Trophoblast cell (in vitro differentiated cells and primary cell): Measurements from ENCODE around the gene EXOC7.

Experiments used
- DNase-seq, 2 donors: peaks; one replicate each; pipeline ENCODE4 v3.0.0-alpha.2; 2016
- H2AFZ ChIP-seq: 2 replicates; pipeline ENCODE4 v1.6.1; 2013; ENCODE audit warnings: low read length, moderate library complexity, mild to moderate bottlenecking; ENCODE audit not compliant: insufficient read depth, poor library complexity
- H2AK5ac ChIP-seq: 2 replicates; pipeline ENCODE4 v1.6.1; 2013; ENCODE audit warnings: mild to moderate bottlenecking, low read length
- H2BK120ac ChIP-seq: 2 replicates; pipeline ENCODE4 v1.6.1; 2013; ENCODE audit warnings: low read length, mild to moderate bottlenecking, moderate library complexity; ENCODE audit not compliant: insufficient read depth, poor library complexity
- H2BK12ac ChIP-seq: 2 replicates; pipeline ENCODE4 v1.6.1; 2013; ENCODE audit warnings: mild to moderate bottlenecking, low read length, moderate library complexity
- H2BK5ac ChIP-seq: 2 replicates; pipeline ENCODE4 v1.6.1; 2013; ENCODE audit warnings: low read length, low read depth, moderate library complexity, mild to moderate bottlenecking; ENCODE audit not compliant: poor library complexity
- H3K14ac ChIP-seq: 2 replicates; pipeline ENCODE4 v1.6.1; 2013; ENCODE audit warnings: mild to moderate bottlenecking, low read length
- H3K18ac ChIP-seq: 2 replicates; pipeline ENCODE4 v1.6.1; 2013; ENCODE audit warnings: mild to moderate bottlenecking, low read length
- H3K23ac ChIP-seq: 2 replicates; pipeline ENCODE4 v1.6.1; 2013; ENCODE audit warnings: low read length
- H3K27ac ChIP-seq: 2 replicates; pipeline ENCODE4 v1.5.1; 2013; ENCODE audit warnings: low read depth, mild to moderate bottlenecking, inconsistent platforms, low read length, moderate library complexity
- H3K27me3 ChIP-seq: 2 replicates; pipeline ENCODE4 v1.6.1; 2013; ENCODE audit warnings: inconsistent platforms, mild to moderate bottlenecking, low read length, moderate library complexity; ENCODE audit not compliant: insufficient read depth
- H3K36me3 ChIP-seq, 2 experiments: 1 replicate in 1 of 2; 2 replicates in 1 of 2; pipeline ENCODE4 v1.6.1; 2013; ENCODE audit warnings: low read length in 2 of 2, mild to moderate bottlenecking in 2 of 2, moderate library complexity in 1 of 2; ENCODE audit not compliant: insufficient read depth in 2 of 2, control insufficient read depth in 1 of 2
- H3K4ac ChIP-seq: 2 replicates; pipeline ENCODE4 v1.6.1; 2013; ENCODE audit warnings: low read depth, mild to moderate bottlenecking, low read length, moderate library complexity
- H3K4me1 ChIP-seq, 2 experiments: 1 replicate in 1 of 2; 2 replicates in 1 of 2; pipeline ENCODE4 v1.6.1; 2013; ENCODE audit warnings: low read length in 2 of 2, mild to moderate bottlenecking in 2 of 2, moderate library complexity in 1 of 2; ENCODE audit not compliant: insufficient read depth in 2 of 2, control insufficient read depth in 1 of 2
- H3K4me2 ChIP-seq: 2 replicates; pipeline ENCODE4 v1.6.1; 2013; ENCODE audit warnings: inconsistent platforms, mild to moderate bottlenecking, low read length, moderate library complexity
- H3K4me3 ChIP-seq: 2 replicates; pipeline ENCODE4 v1.5.1; 2013; ENCODE audit warnings: mild to moderate bottlenecking, low read depth, low read length, inconsistent platforms
- H3K79me1 ChIP-seq: one replicate; pipeline ENCODE4 v1.6.1; 2013; ENCODE audit warnings: low read length
- H3K79me2 ChIP-seq: 2 replicates; pipeline ENCODE4 v1.6.1; 2013; ENCODE audit warnings: low read length, mild to moderate bottlenecking; ENCODE audit not compliant: control insufficient read depth, insufficient read depth, poor library complexity
- H3K9ac ChIP-seq: 2 replicates; pipeline ENCODE4 v1.6.1; 2013; ENCODE audit warnings: mild to moderate bottlenecking, low read length
- H3K9me3 ChIP-seq: 2 replicates; pipeline ENCODE4 v1.6.1; 2013; ENCODE audit warnings: low read depth, mild to moderate bottlenecking, control low read depth, inconsistent platforms, low read length; ENCODE audit not compliant: insufficient read depth
- H4K12ac ChIP-seq: 2 replicates; pipeline ENCODE4 v1.6.1; 2013; ENCODE audit warnings: low read depth, mild to moderate bottlenecking, low read length, moderate library complexity
- H4K8ac ChIP-seq: 2 replicates; pipeline ENCODE4 v1.6.1; 2013; ENCODE audit warnings: low read depth, mild to moderate bottlenecking, low read length, moderate library complexity
- H4K91ac ChIP-seq: one replicate; pipeline ENCODE4 v1.6.1; 2013; ENCODE audit warnings: low read depth, mild to moderate bottlenecking, low read length, moderate library complexity
- WGBS: extraction: QIAGEN DNeasy Blood & Tissue Kit; methylation state at CpG from one replicate; pipeline ENCODE4 v1.1.7; 2013; ENCODE audit warnings: missing lambda C conversion rate; ENCODE audit not compliant: insufficient read length, insufficient coverage; ENCODE audit errors: extremely low coverage; 5-methylcytosine and 5-hydroxymethylcytosine counted together

Gene EXOC7

DNA sequence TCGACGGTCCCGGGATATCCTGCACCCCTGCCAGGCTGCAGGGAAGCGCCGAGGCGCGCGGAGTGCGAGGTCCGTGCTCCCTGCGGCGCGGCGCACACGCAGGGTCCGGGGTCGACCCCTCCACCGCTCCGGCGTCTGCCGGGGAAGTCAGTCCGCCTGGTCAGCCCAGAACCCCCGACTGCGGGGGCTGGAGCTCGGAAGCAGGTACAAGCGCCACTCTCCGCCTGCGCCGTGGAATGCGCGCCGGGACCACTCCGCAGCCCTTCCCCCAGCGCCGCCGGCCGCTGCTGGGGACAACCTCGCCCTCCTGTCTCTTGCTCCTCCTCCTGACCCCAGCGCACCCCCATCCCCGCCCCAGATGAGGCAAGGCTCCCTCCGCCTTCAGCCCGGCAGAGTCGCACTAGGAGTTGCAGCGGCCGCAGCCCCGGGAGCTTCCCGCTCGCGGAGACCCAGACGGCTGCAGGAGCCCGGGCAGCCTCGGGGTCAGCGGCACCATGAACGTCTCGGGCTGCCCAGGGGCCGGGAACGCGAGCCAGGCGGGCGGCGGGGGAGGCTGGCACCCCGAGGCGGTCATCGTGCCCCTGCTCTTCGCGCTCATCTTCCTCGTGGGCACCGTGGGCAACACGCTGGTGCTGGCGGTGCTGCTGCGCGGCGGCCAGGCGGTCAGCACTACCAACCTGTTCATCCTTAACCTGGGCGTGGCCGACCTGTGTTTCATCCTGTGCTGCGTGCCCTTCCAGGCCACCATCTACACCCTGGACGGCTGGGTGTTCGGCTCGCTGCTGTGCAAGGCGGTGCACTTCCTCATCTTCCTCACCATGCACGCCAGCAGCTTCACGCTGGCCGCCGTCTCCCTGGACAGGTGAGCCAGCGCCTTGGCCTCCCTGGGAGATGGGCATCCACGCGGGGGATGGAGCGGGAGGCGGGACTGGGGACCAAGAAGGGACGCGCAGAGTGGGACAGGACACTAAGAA is 28.9 kb downstream of the EXOC7 start, which contains the start of gene GALR2:
Gene GALR2 (plus strand): TSS at position 392 of the 974 bp plus-strand sequence. CDS start 103 bp downstream, at position 495.
- no peak for DNase-seq
- peaks cover 18% of the 10 kb centered on the region for H3K9me3 ChIP-seq
- H3K36me3 ChIP-seq: peaks cover 2% of the 10 kb centered on the region in 2 experiments
- no peak within 1 kb of the TSS for H2BK5ac ChIP-seq
- H2BK12ac ChIP-seq: no peak within 1 kb of the TSS
- H4K12ac ChIP-seq: no peak within 1 kb of the TSS
- no peak within 1 kb of the TSS for H4K8ac ChIP-seq
- no peak within 1 kb of the TSS for H2AFZ ChIP-seq
- no peak within 1 kb of the TSS for H3K18ac ChIP-seq
- peak within 1 kb of the TSS; percentile 32 for H3K4me2 ChIP-seq
- no peak within 1 kb of the TSS for H4K91ac ChIP-seq
- H3K14ac ChIP-seq: no peak within 1 kb of the TSS
- no peak within 1 kb of the TSS for H3K27ac ChIP-seq
- H3K4me3 ChIP-seq: no peak within 1 kb of the TSS
- peaks cover 55% of the 10 kb centered on the region for H3K27me3 ChIP-seq
- H2AK5ac ChIP-seq: no peak within 1 kb of the TSS
- peaks cover 10% of the 10 kb centered on the region for H3K79me1 ChIP-seq
- H3K79me2 ChIP-seq: peaks cover 9% of the 10 kb centered on the region
- H2BK120ac ChIP-seq: no peak within 1 kb of the TSS
- WGBS: no CpG with 5 or more reads among the region's 92 CpGs
- no peak within 1 kb of the TSS for H3K9ac ChIP-seq
- peaks cover 7 to 9% of the 10 kb centered on the region in 2 experiments for H3K4me1 ChIP-seq
- H3K4ac ChIP-seq: no peak within 1 kb of the TSS
- no peak within 1 kb of the TSS for H3K23ac ChIP-seq

GRCh38 chr17:76072148-76072858 is 31.3 kb downstream of the EXOC7 start, which contains the start of gene SRP68:
SRP68 (minus strand) TSS chr17:76072517; CDS start chr17:76072491, 26 bp downstream.
- no peak within 1 kb of the TSS for H3K27ac ChIP-seq
- peaks cover 16% of the 10 kb centered on the region for H3K9me3 ChIP-seq
- peak within 1 kb of the TSS; percentile 74 for H3K18ac ChIP-seq
- H3K14ac ChIP-seq: peak within 1 kb of the TSS; percentile 86
- peak within 1 kb of the TSS; percentile 85 for H4K12ac ChIP-seq
- peak within 1 kb of the TSS; percentile 56 for H4K91ac ChIP-seq
- peak within 1 kb of the TSS; percentile 91 for H2AK5ac ChIP-seq
- peak within 1 kb of the TSS; percentile 35 for H2BK120ac ChIP-seq
- H2BK5ac ChIP-seq: peak within 1 kb of the TSS; percentile 54
- peak within 1 kb of the TSS; percentile 7 for H3K23ac ChIP-seq
- peaks cover 10% of the 10 kb centered on the region for H3K79me1 ChIP-seq
- peaks cover 9% of the 10 kb centered on the region for H3K79me2 ChIP-seq
- peaks cover 7 to 9% of the 10 kb centered on the region in 2 experiments for H3K4me1 ChIP-seq
- DNase-seq: peak; percentile 93 to 94
- peak within 1 kb of the TSS; percentile 84 for H3K4ac ChIP-seq
- peak within 1 kb of the TSS; percentile 95 for H3K4me2 ChIP-seq
- peaks cover 15% of the 10 kb centered on the region in 2 experiments for H3K36me3 ChIP-seq
- no CpG with 5 or more reads among the region's 57 CpGs for WGBS
- H4K8ac ChIP-seq: peak within 1 kb of the TSS; percentile 92
- H3K9ac ChIP-seq: peak within 1 kb of the TSS; percentile 97
- peak within 1 kb of the TSS; percentile 1 for H2BK12ac ChIP-seq
- H3K4me3 ChIP-seq: peak within 1 kb of the TSS; percentile 91
- peak within 1 kb of the TSS; percentile 95 for H2AFZ ChIP-seq
- H3K27me3 ChIP-seq: peaks cover 38% of the 10 kb centered on the region

- Histone ChIP-seq H2BK120ac (peak overlapping the region; percentile 21), H3K4me1 (peaks cover 4 to 9% of the 10 kb centered on the region in 2 experiments), H3K14ac (peak overlapping the region; percentile 86), H3K36me3 (peaks cover 18 to 20% of the 10 kb centered on the region in 2 experiments), H3K79me2 (peaks cover 9% of the 10 kb centered on the region), H3K27ac (no peak overlapping the region), H3K18ac (peak overlapping the region; percentile 2), H3K4ac (peak overlapping the region; percentile 84), H4K8ac (peak overlapping the region; percentile 61), H3K23ac (no peak overlapping the region), H2BK12ac (no peak overlapping the region), H3K79me1 (peaks cover 10% of the 10 kb centered on the region), H3K4me2 (peak overlapping the region; percentile 95), H3K9me3 (peaks cover 9% of the 10 kb centered on the region), H3K4me3 (peak overlapping the region; percentile 91), H3K9ac (peak overlapping the region; percentile 97), H2AFZ (peak overlapping the region; percentile 7), H4K91ac (peak overlapping the region; percentile 49), H4K12ac (peak overlapping the region; percentile 85), H2AK5ac (peak overlapping the region; percentile 91), H3K27me3 (peaks cover 31% of the 10 kb centered on the region), H2BK5ac (peak overlapping the region; percentile 54)
- WGBS: no CpG with 5 or more reads among the region's 15 CpGs
- DNase-seq: no peak
Observed at GRCh38 chr17:76071531-76072147, 31.9 kb downstream of the EXOC7 start.

- no peak overlapping the region for H3K9ac ChIP-seq
- H3K14ac ChIP-seq: no peak overlapping the region
- H3K9me3 ChIP-seq: no peaks in the 10 kb centered on the region
- no peak for DNase-seq
- no peak overlapping the region for H2AFZ ChIP-seq
- no CpG with 5 or more reads among the region's 4 CpGs for WGBS
- H2BK5ac ChIP-seq: no peak overlapping the region
- no peak overlapping the region for H4K91ac ChIP-seq
- no peak overlapping the region for H3K4me2 ChIP-seq
- no peak overlapping the region for H3K18ac ChIP-seq
- H3K36me3 ChIP-seq: peaks cover 57 to 63% of the 10 kb centered on the region in 2 experiments
- H3K79me2 ChIP-seq: no peaks in the 10 kb centered on the region
- no peak overlapping the region for H3K27ac ChIP-seq
- H3K79me1 ChIP-seq: no peaks in the 10 kb centered on the region
- no peak overlapping the region for H3K4me3 ChIP-seq
- H3K4ac ChIP-seq: no peak overlapping the region
- no peak overlapping the region for H4K12ac ChIP-seq
- no peak overlapping the region for H2BK120ac ChIP-seq
- no peak overlapping the region for H2AK5ac ChIP-seq
- no peaks in the 10 kb centered on the region for H3K4me1 ChIP-seq
- H4K8ac ChIP-seq: no peak overlapping the region
- no peak overlapping the region for H3K23ac ChIP-seq
- no peak overlapping the region for H2BK12ac ChIP-seq
- H3K27me3 ChIP-seq: no peaks in the 10 kb centered on the region
Observed at GRCh38 chr17:76065775-76066174, 37.8 kb downstream of the EXOC7 start.
